HG03139 (cell line): ENCODE results near the gene CHMP1A.
"Not testable (repeated sequence)": the region's sequence is repeated elsewhere in the genome, so short reads cannot be mapped to it uniquely, and the experiment has no call there.

Source experiments
- ATAC-seq: cut with Tn5 transposase; IDR thresholded peaks from one replicate; pipeline ENCODE4 v1.9.1; 2021; ENCODE audit not compliant: unreplicated experiment

CHMP1A gene

DNA sequence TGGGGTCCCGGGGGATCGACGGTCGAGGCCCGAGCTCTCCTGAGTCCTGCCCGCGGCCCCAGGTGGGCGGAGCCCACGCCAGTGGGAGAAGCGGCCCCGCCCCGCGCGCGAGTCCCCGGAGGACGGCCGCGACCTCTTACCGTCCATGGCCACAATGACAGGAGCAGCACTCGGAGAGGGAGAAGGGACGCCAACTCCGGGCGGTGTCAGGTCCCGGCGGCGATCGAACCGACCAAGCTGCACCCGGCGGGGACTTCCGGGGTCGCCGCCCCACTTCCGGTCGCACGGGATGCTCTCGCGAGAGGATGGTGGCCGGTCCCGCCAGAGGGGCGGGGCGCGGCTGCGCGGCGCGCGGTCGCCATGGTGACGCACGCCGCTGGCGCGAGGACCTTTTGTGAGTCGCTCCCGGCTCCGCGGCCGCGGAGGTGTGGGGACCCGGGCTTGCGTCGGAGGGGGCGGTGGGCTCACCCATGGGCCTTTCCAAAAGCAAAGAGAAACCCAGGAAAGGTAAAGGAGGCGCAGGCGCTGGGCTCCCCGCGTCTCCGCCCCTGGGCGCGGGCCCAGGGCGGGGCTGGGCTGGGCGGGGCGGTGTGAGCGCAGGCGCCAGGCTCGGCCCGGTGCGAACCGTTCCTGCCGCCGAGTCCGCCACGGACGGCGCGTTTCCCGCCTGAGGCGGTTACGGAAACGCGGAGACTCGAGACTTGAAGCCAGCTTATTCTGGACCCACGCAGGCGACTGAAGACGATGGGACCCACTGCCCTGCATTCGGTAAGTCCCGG lies at the start of gene CHMP1A, which contains the start of gene SPATA33:
Gene CHMP1A, minus strand, starts transcription at position 267 of the 779 bp plus-strand sequence. Its CDS starts 120 bp downstream, at position 147.
Gene SPATA33, plus strand, starts transcription at position 395 of the 779 bp plus-strand sequence. Its CDS starts 76 bp downstream, at position 471.
- ATAC-seq = peak; percentile 72

DNA sequence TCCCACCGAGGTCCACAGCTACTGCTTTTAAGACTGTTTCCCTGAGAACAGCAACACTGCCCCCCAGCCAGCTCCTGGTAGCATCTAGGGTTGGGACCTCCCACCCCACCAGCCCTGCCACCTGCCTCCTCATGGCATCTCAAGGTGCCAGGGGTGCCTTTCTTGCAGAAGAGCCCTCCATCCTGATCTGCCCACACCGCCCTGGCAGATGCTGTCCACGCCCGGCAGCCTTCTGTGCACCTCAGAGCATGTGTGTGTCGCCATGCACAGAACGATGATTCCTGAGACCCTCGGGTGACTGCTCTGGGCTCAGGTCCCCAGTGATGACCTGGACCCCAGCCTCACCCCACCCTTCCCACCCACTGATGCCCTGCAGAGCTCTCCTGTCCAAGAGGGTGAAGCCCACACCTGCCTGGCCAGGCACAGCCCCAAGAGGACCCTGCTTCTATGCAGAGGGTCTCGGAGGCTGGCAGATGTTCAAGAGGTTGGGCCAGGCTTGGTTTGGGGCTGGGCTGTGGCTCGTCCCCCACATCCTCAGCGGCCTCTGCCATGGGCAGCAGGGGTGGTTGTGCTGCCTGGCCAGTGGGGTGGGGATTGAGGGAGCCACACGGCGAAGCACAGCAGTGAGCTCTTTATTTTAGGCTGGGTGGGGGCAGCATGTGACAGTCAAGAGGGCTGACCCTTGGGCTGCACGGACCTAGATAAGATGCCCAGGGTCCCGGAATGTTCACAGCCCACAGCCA lies 49.2 kb upstream of the CHMP1A start:
- ATAC-seq = no peak

DNA sequence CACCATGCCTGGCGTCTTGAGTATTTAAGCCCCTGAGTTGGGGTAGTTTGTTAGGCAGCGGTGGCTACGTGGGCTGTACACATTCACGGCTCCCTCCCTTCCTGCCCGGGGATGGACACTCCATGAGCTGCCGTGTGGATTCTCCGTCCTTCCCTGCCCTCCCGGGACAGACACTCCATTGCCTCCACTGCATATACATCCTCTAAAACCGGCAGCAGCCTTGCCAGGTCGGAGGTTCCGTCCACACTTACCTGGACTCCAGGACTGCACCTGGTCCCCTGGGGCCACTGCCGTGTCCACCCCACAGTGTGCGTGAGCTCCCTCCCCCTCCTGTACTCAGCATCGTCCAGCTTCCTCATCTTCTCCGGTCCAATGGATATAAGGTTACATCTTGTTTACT lies 47.5 kb upstream of the CHMP1A start:
- no peak for ATAC-seq

DNA sequence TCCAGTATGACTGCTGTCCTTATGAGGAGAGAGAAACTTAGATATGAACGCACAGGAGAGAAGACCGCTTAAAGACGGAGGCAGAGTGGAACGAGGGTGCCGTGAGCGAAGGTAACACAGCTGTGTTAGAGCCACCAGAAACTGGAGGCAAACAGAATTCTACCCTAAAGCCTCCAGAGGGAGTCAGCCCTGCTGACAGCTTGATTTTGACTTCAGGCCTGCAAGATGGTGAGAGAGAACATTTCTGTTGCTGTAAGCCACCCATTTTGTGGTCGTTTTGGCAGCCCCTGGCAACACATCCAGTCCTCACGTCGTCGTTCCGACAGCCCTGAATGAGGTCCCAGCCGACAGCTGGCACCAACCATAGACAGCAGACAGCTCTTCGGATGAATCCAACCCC lies 46.8 kb upstream of the CHMP1A start:
- ATAC-seq = no peak

DNA sequence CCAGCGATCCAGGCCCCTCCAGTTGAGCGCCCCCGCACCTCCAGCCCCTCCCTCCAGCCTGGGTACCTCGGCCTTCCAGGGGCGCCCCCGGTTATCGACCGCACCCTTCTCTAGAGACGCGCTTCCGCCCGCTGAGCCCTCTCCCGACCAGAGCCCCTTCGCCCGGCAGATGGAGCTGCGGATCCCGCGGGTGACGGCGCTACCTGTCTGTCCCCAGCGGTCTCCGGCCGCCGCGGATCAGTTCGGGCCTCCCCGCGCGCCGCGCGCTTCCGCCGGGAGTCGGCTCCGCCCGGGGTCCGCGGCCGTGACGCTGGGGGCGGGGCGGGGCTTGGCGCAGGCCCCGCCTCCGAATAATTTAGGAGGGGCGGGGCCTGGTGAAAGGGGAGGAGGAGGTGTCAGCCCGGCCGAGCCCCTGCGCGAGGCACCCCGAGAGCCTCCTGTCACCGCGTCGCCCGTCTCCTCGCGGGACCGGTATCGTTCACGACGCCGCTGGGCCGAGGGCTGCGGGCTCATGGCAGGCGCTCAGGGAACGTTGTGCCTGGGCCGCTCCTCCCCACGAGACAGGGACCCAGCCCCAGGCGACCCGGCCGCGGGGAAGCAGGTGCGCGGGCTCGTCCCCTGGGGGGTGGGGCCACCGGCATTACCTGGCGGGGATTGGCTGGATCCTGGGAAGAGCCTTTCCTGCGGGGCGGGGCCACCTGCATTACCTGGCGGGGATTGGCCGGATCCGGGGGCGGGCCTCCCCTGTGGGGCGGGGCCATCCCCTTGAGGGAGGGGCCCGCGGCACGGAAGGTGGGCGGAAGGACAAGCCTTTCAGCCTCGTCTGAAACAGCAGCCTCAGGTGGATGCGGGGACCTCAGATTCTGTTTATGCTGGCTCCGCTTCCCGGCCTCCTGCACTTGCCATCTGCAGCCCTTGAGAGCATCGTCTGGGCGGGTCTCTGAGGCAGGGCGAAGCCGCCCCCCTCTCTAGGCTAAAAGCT lies 44.2 kb upstream of the CHMP1A start, which contains the start of gene SPATA2L:
Gene SPATA2L, minus strand, starts transcription at position 281 of the 982 bp plus-strand sequence. CDS start 473 bp downstream, outside the sequence.
- peak; percentile 63 for ATAC-seq

DNA sequence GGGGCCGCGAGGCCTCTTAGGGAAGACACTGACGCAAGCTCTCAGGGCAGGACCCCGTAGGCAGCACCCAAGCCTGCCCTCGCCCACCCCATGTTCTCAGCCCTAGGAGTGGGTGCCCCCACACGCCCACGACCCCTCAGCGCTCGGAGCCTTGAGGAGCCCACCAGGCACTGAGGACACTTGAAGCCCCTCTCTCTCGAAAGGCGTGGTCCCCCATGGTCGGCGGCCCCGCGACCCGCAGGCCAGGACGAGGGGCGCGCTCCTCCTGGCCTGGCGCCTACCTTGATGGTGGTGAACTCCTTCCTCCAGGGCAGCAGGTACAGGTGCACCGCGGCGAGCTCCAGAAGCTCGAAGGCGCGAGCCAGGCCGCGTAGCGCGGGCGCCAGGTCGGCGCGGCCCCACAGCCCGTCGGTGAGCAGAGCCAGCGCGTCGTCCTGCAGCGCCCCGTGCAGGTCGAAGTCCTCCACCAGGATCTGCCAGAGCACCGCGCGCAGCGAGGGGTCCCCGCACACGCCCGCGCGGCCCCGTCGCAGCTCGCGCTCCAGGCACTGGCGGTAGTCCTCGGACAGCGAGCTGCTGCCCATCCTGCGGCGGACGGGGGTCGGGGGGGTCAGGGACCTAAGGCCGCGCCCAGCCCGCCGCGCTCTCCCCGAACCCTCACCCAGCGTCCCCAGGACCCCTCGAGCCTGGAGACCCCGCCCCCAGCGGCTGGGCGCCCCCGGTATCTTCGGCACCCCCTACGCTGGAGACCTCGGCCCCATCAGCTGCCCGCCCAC lies 43.3 kb upstream of the CHMP1A start:
- peak; percentile 17 for ATAC-seq

DNA sequence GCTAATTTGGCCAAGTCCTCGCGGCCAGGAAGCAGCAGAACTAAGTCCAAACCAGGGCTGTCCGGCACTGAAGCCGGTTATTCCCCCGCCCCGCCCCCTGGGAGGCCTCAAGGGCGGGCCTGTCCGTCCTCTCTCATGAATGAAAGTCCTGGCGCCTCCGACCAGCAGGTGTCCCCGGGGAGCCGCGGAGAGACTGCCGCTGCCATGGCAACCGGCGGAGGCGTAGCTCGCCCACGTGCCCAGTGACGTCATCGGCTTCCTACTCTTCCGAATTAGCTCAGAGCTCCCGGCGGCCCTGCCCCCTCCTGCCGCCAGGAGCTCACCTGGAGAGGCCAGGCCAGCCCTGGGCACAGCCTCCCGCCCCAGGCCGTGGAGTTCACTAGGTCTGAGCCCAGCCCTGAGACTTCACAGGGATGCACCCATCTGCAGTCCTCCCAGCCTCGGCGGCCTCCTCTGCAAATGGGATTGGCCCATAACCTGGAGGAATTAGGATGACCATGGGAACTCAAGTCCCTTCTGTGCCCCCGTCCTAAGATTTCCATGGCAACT lies 42.7 kb upstream of the CHMP1A start:
- peak; percentile 42 for ATAC-seq

DNA sequence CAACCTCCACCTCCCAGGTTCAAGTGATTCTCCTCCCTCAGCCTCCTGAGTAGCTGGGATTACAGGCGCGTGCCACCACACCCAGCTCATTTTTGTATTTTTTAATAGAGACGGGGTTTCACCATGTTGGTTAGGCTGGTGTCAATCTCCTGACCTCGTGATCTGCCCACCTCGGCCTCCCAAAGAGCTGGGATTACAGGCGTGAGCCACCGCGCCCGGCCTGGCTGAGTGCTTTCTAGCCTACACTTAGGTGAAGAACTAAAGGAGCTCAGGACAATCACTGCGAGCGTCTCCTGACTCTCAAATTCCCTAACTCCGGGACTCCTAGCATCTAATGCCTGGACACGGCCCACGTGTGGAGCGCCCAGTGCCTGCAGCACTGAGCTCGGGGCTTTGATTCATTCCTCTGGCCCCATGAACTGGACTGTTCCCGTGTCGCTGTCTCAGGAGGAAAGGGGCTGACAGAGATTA lies 42.2 kb upstream of the CHMP1A start:
- not testable (repeated sequence) for ATAC-seq

DNA sequence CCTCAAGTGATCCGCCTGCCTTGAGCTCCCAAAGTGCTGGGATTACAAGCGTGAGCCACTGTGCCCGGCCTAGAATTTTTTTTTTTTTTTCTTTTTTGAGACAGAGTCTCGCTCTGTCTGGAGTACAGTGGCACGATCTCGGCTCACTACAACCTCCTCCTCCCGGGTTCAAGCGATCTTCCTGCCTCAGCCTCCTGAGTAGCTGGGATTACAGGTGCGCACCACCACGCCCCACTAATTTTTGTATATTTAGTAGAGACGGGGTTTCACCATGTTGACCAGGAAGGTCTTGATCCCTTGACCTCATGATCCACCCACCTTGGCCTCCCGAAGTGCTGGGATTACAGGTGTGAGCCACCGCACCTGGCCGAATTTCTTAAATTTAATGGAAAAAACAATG lies 41.2 kb upstream of the CHMP1A start:
- not testable (repeated sequence) for ATAC-seq

DNA sequence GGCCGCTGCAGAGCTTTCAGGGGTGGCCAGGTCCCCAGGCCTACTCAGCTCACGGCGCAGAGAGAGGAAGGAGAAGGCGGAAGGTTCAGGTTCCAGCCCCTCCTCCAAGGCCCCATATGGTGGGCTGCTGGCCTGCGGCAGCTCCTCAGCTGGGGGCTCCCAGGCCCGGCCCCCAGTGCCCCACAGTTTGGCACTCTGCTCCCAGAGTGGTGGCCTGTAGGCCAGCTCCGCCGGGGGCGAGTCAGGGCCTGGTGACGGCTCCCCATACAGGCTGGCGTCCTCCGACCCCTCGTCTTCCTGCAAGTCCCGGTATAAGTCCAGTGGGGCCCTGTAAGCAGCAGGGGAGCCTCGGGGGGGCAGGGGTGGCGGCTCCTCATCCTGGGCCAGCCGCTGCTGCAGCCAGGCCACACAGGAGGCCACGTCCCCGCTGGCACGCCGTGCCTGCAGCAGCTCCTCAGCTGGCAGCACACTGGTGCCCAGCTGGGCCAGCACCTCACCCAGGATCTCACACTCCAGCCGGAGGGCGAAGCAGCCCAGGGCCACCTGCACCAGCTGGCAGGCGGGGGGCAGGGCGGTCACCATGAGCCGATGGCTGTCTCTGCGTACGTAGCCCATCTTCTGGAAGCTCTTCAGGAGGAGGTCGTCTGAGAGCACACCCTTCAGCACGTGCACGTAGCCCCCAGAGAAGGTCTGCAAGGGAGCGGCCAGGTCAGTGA lies 40.3 kb upstream of the CHMP1A start:
- no peak for ATAC-seq

DNA sequence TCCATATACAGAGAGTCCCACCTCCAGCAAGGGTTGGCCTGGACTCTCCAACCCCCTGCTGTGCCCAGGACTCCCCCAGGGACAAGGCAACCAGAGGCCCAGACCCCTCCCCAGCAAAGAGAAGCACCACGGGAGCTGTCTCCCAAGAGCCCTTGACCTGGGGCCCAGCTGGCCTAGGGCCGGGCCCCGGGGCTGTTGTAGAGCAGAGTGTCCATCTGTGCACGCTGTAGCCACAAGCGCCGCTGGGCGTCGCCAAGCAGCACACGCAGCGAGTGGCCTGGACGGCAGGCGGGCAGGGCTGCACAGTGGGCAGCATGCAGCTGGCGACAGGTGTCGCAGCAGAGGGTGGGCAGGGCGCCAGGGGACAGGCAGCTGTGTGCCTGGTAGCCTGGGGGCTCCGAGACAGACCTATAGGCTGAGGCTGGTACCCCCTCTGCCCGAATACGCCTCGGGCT lies 39.7 kb upstream of the CHMP1A start:
- no peak for ATAC-seq

DNA sequence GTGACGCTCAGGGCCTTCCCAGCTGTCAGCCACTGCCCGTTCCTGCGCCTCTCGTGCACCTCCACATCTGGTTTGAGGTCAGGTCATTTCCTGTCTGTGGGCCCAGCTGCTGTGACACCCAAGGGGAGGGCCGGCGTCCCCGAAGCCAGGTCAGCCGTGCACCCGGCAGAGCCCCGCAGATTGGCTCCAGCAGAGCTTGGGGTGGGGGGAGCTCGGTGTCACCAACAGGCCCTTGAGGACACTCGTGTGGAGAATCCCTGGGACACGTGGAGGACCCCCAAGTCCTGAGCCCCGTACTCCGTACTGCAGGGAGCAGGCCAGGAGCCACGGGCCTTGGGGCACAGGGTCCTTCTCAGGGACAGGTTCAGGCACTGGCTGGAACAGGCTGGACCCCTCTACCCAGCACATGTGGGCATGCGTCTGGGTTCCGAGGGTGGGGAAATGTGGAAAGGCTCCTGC lies 39.2 kb upstream of the CHMP1A start:
- ATAC-seq = no peak

DNA sequence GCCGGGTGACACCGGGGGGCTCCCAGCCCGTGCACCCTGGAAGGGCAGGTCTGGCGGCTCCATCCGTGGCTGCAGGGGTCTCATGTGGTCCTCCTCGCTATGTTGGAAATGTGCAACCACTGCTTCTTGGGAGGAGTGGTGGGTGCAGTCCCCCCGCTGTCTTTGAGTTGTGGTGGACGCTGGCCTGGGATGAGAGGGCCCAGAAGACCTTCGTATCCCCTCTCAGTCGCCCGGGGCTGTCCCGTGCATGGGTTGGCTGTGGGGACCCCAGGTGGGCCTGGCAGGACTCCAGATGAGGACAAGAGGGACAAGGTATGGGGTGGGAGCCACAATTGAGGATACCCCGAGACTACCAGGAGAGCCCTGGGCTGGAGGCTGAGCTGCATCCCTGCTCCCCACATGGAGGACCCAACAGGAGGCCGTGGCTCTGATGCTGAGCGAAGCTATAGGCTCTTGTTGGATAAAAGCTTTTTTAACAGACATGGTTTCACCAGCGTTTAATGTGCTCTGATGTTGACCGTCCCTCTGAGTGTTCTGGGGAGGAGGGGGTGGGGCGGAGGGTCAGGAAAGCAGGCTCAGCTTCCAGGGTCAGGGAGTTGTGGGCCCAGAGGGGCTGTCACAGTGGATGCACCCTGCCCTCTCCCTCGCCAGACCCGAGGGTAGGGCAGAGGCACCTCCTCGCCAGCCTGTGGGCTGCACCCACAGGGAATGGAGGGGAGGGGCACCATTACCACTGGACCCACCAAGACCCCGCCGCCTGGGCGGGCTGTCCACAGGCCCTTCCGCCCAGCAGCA lies 38.6 kb upstream of the CHMP1A start:
- ATAC-seq = no peak

DNA sequence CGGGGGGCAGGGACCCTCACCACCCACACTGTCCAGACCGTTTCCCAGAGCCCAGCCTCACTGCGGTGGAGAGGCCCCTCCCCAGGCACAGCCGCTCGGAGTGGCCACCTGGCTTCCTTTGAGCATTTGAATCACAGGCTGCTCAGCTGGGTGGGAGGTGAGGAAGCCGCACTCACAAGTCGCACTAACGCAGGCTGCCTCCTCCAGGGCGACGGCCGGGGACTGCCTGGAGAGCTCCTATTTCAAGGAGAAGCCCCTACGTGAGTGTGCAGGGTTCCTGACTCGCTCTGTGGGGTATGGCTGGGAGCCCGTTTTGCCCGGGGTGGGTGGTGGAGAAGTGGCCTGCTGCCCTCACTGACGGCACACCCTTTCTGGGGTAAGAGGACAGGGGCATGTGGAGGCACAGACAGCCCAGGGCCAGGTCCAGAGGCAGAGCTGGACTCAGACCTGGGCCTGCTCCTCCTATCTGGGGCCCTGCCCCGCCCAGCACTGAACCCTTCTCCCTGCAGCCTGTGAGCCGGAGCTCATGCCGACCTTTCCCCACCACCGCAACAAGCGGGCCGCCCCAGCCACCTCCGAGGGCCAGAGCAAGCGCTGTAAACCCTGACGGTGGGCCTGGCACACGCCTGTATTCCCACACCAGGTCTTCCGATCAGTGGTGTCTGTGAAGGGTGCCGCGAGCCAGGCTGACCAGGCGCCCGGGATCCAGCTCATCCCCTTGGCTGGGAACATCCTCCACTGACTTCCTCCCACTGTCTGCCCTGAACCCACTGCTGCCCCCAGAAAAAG lies 37.8 kb upstream of the CHMP1A start:
- ATAC-seq = no peak

DNA sequence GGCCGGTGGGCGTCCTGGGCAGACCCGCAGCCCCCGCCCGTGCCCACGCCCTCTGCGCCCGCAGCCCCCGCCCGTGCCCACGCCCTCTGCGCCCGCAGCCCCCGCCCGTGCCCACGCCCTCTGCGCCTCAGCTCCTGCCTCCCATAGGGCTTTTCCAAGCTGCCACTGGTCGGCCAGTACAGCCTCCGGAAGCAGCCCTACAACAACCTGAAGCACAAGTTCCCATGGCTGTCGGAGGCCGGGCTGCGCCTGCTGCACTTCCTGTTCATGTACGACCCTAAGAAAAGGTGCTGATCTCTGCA lies 37.2 kb upstream of the CHMP1A start:
- ATAC-seq = not testable (repeated sequence)

DNA sequence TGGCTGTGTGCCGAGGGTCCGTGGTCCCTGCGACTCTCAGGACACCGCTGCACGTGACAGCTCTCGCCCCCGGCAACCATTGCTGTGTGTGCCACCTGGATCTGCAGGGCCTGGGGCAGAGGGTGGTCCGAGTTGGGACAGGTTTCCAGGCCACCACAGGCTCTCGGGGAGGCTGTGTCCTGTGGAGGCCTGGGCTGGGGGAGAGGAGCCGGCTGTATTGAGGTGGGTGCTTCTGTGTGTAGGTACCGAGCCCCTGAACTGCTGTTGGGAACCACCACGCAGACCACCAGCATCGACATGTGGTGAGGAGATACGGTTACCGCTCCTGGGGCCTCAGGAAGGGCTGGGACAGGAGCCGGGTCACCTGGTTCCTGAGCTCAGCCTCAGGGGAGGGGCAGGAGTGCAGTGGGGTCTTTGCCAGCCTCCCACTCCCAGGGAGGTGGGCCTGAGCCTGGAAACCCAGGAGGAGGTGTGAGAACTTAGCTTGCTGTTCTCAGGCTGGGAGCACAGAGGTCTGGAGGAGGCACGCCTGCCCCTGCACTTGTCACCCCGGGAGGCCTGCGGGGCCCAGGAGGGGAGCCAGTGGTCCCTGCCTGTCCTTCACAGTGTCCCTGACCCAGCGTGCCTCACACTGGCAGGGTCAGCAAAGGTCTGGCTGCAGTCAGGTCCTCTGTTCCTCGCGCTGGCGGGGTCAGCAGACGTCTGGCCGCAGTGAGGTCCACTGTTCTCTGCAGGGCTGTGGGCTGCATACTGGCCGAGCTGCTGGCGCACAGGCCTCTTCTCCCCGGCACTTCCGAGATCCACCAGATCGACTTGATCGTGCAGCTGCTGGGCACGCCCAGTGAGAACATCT lies 36.6 kb upstream of the CHMP1A start:
- no peak for ATAC-seq
